HUES48 (cell line): ENCODE data around the gene FRMPD3.

Source experiments
- H3K27ac ChIP-seq: one replicate; pipeline ENCODE4 v1.7.0; 2013; ENCODE audit warnings: low read depth, low read length, inconsistent platforms
- H3K27me3 ChIP-seq: 2 replicates; pipeline ENCODE4 v1.6.1; 2013; ENCODE audit warnings: mild to moderate bottlenecking, low read length; ENCODE audit not compliant: control insufficient read depth, insufficient read depth
- H3K36me3 ChIP-seq: 2 replicates; pipeline ENCODE4 v1.6.1; 2013; ENCODE audit warnings: low read length; ENCODE audit not compliant: control insufficient read depth, insufficient read depth
- H3K4me1 ChIP-seq: 2 replicates; pipeline ENCODE4 v1.6.1; 2013; ENCODE audit warnings: mild to moderate bottlenecking, low read length; ENCODE audit not compliant: control insufficient read depth, insufficient read depth
- H3K4me3 ChIP-seq: 2 replicates; pipeline ENCODE4 v1.5.1; 2013; ENCODE audit warnings: mild to moderate bottlenecking, low read depth, low read length
- H3K9ac ChIP-seq: 2 replicates; pipeline ENCODE4 v1.6.1; 2013; ENCODE audit warnings: mild to moderate bottlenecking, low read depth, low read length, moderate library complexity
- H3K9me3 ChIP-seq: 2 replicates; pipeline ENCODE4 v1.6.1; 2013; ENCODE audit warnings: low read length; ENCODE audit not compliant: control insufficient read depth, insufficient read depth

Gene FRMPD3

GRCh38 chrX:107448998-107449835 lies at the start of gene FRMPD3:
Gene FRMPD3 (plus strand): TSS chrX:107449652. CDS start chrX:107526589, 76,937 bp downstream.
- peaks cover 39% of the 10 kb centered on the region for H3K4me1 ChIP-seq
- H3K4me3 ChIP-seq = peak within 1 kb of the TSS; percentile 79
- H3K9ac ChIP-seq = 0 out of 2 replicates have a peak within 1 kb of the TSS, but pooled peaks have one; percentile 14
- H3K27ac ChIP-seq = no peak within 1 kb of the TSS
- H3K36me3 ChIP-seq = no peaks in the 10 kb centered on the region
- H3K27me3 ChIP-seq = peaks cover 67% of the 10 kb centered on the region
- H3K9me3 ChIP-seq = no peaks in the 10 kb centered on the region

- Histone ChIP-seq H3K27me3 (no peaks in the 10 kb centered on the region; the same call in 1 of the 2 replicates), H3K27ac (no peak overlapping the region), H3K9ac (no peak overlapping the region), H3K9me3 (no peaks in the 10 kb centered on the region), H3K4me3 (no peak overlapping the region), H3K4me1 (no peaks in the 10 kb centered on the region; the same call in 1 of the 2 replicates), H3K36me3 (no peaks in the 10 kb centered on the region)
Observed at GRCh38 chrX:107420571-107420970, 28.9 kb upstream of the FRMPD3 start.

GRCh38 chrX:107421337-107421861 lies 28.1 kb upstream of the FRMPD3 start:
- Histone ChIP-seq H3K36me3 (no peaks in the 10 kb centered on the region), H3K9me3 (no peaks in the 10 kb centered on the region), H3K9ac (no peak overlapping the region), H3K27me3 (no peaks in the 10 kb centered on the region; the same call in 1 of the 2 replicates), H3K27ac (no peak overlapping the region), H3K4me1 (no peaks in the 10 kb centered on the region; the same call in 1 of the 2 replicates), H3K4me3 (no peak overlapping the region)

GRCh38 chrX:107429090-107429489 lies 20.4 kb upstream of the FRMPD3 start:
- Histone ChIP-seq H3K4me3 (no peak overlapping the region), H3K36me3 (no peaks in the 10 kb centered on the region), H3K9me3 (no peaks in the 10 kb centered on the region), H3K9ac (no peak overlapping the region), H3K27ac (no peak overlapping the region), H3K27me3 (no peaks in the 10 kb centered on the region), H3K4me1 (no peaks in the 10 kb centered on the region)

- H3K4me3 ChIP-seq = no peak overlapping the region
- H3K27ac ChIP-seq = no peak overlapping the region
- no peaks in the 10 kb centered on the region for H3K9me3 ChIP-seq
- H3K36me3 ChIP-seq = no peaks in the 10 kb centered on the region
- H3K27me3 ChIP-seq = peaks cover 36% of the 10 kb centered on the region
- peaks cover 17% of the 10 kb centered on the region for H3K4me1 ChIP-seq
- H3K9ac ChIP-seq = no peak overlapping the region
Observed at GRCh38 chrX:107440187-107440586, 9.3 kb upstream of the FRMPD3 start.

GRCh38 chrX:107440692-107441091 lies 8.8 kb upstream of the FRMPD3 start:
- Histone ChIP-seq H3K27me3 (peaks cover 41% of the 10 kb centered on the region), H3K4me3 (no peak overlapping the region), H3K9me3 (no peaks in the 10 kb centered on the region), H3K4me1 (peaks cover 22% of the 10 kb centered on the region), H3K9ac (no peak overlapping the region), H3K27ac (no peak overlapping the region), H3K36me3 (no peaks in the 10 kb centered on the region)

GRCh38 chrX:107442914-107443527 lies 6.4 kb upstream of the FRMPD3 start:
- Histone ChIP-seq H3K9me3 (no peaks in the 10 kb centered on the region), H3K9ac (no peak overlapping the region), H3K27me3 (peaks cover 54% of the 10 kb centered on the region), H3K27ac (no peak overlapping the region), H3K4me1 (peaks cover 26% of the 10 kb centered on the region), H3K4me3 (no peak overlapping the region), H3K36me3 (no peaks in the 10 kb centered on the region)

GRCh38 chrX:107445146-107445545 lies 4.3 kb upstream of the FRMPD3 start:
- Histone ChIP-seq H3K36me3 (no peaks in the 10 kb centered on the region), H3K27me3 (peaks cover 66% of the 10 kb centered on the region), H3K4me3 (no peak overlapping the region), H3K27ac (no peak overlapping the region), H3K4me1 (peaks cover 34% of the 10 kb centered on the region), H3K9ac (no peak overlapping the region), H3K9me3 (no peaks in the 10 kb centered on the region)

- H3K9ac ChIP-seq = no peak overlapping the region
- H3K4me3 ChIP-seq = no peak overlapping the region
- no peaks in the 10 kb centered on the region for H3K9me3 ChIP-seq
- no peaks in the 10 kb centered on the region for H3K36me3 ChIP-seq
- peaks cover 36% of the 10 kb centered on the region for H3K4me1 ChIP-seq
- no peak overlapping the region for H3K27ac ChIP-seq
- H3K27me3 ChIP-seq = peaks cover 71% of the 10 kb centered on the region
Observed at GRCh38 chrX:107445631-107446030, 3.8 kb upstream of the FRMPD3 start.

- Histone ChIP-seq H3K4me3 (no peak overlapping the region), H3K36me3 (no peaks in the 10 kb centered on the region), H3K27ac (no peak overlapping the region), H3K27me3 (peaks cover 66% of the 10 kb centered on the region), H3K9ac (no peak overlapping the region), H3K4me1 (peaks cover 43% of the 10 kb centered on the region), H3K9me3 (no peaks in the 10 kb centered on the region)
Observed at GRCh38 chrX:107447642-107448041, 1.8 kb upstream of the FRMPD3 start.

- H3K4me1 ChIP-seq = peaks cover 41% of the 10 kb centered on the region
- H3K27me3 ChIP-seq = peaks cover 70% of the 10 kb centered on the region
- no peaks in the 10 kb centered on the region for H3K36me3 ChIP-seq
- H3K27ac ChIP-seq = no peak overlapping the region
- H3K4me3 ChIP-seq = peak overlapping the region; percentile 79
- H3K9me3 ChIP-seq = no peaks in the 10 kb centered on the region
- H3K9ac ChIP-seq = no peak overlapping the region
Observed at GRCh38 chrX:107448625-107448997, 841 bp upstream of the FRMPD3 start.
